Measurements from ENCODE around the gene SNX11.

Gene SNX11

DNA sequence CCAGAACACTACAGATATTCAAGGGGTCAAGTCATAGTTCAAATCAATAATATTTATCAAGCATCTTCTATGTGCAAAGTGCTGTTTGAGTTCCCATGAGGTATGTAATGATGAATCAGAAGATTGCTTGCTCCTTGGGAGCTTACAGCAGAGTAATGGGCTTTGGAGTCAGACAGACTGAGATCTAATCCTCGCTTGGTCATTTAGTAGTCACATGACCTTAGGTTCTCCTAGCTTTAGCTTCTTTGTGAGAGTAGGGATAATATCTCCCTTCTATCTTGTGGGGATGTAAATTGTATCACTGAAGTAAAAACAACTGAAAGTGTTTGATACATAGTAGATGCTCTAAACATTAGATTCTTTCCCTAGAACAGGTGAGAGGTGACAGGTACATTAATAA lies 30.1 kb downstream of the SNX11 start:
- DNase-seq, result no peak

DNA sequence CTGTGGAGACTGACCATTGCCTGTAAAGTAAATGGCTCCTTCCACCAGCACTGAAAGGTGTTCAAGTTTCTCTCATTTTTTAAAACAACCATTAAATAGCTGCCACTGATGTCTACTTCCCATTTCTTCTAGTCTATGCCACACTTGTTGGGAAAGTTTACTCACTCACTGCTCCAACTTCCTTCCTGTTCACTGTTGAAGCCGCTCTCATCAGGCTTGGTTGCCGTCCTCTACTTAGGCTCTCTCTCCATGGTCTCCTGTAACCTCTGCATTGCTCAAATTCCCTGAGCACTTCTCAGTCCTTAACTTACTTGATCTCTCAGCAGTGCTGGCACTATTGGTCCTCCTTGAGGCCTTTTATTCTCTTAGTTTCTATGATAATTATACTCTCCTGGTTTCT lies 32.4 kb downstream of the SNX11 start:
- DNase-seq, result no peak

DNA sequence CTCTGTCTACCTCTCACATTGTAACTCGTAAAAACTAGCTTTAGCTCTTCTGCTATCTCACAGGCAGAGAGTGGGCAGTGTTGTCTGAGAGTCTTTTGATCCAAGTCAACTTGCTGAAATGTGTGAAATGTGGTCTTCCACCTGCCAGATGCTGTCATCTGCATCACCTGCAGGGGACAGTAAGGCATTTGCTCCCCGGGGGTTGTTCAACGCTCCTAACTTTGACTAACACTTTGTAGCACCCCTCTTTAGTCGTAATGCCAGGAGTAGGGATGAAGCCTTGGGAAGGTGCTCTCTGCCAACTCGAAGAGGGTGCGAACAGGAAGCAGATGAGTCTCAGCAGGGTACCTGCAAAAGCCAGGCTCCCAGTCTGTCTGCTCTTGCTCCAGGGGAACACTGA lies 36.1 kb downstream of the SNX11 start:
- DNase-seq, result peak; percentile 54

DNA sequence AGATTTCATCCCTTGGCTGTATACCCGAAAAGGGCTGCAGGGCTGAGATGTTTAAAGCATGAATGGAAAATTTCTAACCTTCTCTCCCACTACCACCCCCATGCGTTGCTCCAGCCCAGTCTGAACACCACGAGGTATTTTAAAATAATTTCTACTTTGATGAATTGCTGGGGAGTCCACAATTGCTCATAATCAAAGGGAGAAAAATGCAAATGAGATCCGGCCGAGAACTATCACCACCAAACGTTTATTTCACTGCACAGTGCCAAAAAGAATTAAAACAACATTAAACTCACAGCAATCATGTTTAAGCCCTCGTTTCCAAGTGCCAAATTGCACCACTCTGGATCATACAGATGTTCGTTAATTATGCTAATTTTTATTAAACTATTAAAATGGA lies 36.7 kb downstream of the SNX11 start:
- DNase-seq, result no peak

- DNase-seq, result peak; percentile 30
Measured at GRCh38 chr17:48144976-48145798, 37.6 kb downstream of the SNX11 start.

- DNase-seq, result peak; percentile 40
Measured at GRCh38 chr17:48148029-48148770, 40.6 kb downstream of the SNX11 start.

DNA sequence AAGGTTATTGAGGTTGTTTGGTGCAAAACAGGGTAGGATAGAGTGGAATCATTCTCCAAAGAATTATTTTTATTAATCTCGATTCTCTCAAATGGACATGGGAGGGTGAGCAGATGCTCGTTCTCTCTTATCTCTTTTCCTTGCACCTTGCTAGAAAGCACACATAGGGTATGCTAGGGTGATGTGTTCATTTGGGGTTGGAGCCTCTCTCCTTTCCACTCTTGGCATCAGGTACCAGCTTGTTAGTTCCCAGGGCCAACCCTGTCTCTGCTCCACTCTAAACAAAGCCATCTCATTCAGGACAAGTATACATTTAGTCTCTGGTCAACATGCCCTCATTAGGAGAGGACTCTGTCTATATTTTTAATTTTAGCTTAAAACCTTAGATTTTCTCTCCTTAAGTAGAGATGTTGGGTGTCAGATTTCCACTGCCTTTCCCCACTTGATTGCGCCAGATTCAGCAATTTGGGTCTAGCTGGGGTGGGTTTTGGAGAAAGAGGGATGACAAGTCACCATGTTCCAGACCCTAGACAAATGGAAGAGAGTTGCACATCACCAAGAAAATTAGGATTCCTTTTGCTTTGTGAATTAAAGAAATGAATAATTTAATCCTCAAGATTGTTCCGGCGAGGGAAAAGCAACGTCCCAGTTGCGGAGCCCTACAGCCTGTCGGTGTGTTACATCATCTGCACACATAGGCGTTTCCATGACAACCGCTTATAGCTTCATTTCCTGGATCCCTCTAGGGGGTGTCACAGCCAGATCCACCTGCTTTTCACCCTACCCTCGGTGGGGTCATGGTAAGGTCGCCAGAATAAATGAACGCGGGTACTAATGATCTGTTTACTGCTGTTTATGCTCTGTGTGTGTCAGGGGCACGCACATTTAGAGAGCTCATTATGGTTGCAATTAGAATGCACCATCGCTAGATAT lies 41.6 kb downstream of the SNX11 start:
- DNase-seq, result peak; percentile 97

GRCh38 chr17:48149787-48150463 lies 42.4 kb downstream of the SNX11 start:
- DNase-seq, result no peak

GRCh38 chr17:48150597-48151001 lies 43.0 kb downstream of the SNX11 start:
- no peak for DNase-seq

GRCh38 chr17:48151220-48151619 lies 43.7 kb downstream of the SNX11 start:
- no peak for DNase-seq

DNA sequence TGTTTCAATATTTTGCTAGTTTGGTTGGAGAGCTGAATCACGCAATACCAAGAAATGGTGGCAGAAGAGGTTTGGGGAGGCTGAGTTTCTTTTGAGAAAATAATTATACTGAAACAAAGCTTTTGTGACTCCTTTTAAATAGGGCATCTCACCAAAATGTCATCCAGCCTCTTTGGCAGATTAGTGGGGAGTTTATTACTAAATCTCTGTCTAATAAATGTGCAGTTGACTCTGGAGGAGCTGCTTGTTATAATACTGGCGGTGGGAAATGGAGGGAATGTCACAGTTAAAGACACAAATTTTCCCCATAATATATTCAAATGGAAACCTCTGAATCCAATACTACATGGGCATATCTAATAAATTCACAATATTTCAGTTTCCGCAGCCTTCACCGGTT lies 44.7 kb downstream of the SNX11 start:
- DNase-seq, result no peak

- DNase-seq, result peak; percentile 82
Measured at GRCh38 chr17:48153691-48154358, 46.3 kb downstream of the SNX11 start.

- DNase-seq, result no peak
Measured at GRCh38 chr17:48155889-48156611, 48.5 kb downstream of the SNX11 start.

GRCh38 chr17:48159232-48159631 lies 51.7 kb downstream of the SNX11 start:
- DNase-seq, result no peak

DNA sequence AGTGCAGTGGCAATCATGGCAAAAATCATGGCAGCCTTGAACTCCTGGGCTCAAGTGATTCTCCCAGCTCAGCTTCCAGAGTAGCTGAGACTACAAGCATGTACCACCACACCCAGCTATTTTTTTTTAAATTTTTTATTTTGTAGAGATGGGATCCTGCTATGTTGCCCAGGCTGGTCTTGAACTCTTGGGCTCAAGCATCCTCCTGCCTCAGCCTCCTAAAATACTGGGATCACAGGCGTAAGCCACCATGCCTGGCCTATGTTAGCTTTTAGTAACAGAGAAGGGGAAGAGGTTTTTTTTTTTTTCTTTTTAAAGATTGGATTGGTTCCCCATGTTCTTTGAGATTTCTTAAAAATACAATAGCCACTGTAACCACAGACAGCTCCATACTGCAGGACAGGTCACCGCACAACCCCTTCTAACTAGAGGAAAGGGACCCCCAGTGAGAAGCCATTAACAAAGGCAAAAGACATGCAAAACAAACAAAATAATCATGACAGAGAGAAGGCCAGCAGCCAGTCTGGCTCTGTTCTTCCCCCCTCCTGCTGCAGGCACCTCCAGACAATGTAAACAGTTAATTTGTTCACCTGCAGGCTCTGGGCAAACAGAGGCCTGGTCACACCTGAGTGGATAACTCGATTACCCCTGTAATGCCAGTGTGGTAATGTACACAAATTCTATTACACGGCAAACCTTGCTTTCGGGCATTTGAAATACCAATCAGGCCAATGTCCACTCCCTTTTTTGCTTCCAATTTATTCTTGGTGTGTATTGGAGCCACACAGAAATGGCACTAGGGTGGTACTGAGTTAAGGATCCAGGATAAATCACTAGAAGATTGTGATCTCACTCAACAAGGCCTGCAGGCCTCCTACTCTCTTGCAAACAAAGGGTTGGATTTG lies 52.9 kb downstream of the SNX11 start:
- peak; percentile 99 for DNase-seq

GRCh38 chr17:48161127-48161905 lies 53.8 kb downstream of the SNX11 start:
- DNase-seq, result peak; percentile 29

DNA sequence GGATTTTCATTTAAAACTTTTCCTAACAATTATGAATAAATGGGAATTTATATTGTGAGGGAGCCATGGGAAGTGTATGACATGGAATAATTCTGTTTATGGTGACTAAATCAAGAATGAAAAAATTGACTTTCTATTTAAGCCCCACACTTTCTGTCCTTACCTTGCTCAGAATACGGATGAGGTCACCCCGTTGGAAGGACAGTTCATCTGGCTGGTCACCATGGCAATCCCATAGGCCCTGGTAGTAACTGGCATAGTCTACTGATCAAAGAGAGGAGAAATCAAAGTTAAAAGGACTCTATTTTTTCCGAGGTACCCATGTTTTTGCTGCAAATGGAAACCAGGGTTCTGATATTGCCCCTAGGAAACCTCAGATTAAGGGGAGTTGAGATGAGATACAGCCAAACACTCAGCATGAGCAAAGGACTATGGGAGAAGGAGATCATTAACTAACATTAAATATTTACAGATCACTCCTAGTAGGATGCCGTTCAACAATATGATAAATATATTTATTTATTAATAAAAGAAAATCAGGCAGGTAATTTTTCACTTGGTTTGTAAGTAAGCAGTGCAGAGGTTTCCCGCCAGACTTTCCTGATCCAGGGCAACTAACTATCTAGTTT lies 54.9 kb downstream of the SNX11 start:
- DNase-seq, result peak; percentile 16

- no peak for DNase-seq
Measured at GRCh38 chr17:48162946-48163506, 55.5 kb downstream of the SNX11 start.

DNA sequence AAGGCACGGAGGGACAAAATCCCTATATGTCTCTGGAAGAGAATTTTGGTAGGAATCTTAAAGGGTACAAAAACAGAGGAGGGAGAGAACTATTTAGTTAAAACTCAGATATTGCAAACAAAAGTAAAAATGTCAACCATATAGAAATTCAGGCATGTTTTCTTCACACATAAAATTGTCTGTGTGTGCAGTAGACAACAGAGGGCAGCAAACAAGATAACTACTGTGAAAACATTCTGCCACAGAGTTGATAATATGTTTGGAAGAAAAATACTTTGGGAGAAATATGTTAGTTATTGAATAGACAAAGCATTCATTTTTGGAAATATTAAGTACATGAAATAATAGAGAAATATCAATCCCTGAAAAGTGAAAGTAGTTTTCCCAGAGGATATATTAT lies 56.2 kb downstream of the SNX11 start:
- no peak for DNase-seq
